ENCODE measurements around the gene RASL10B. TPM values are rescaled to one million over a fixed set of nuclear protein-coding genes. Genes with fewer than 3 reads are reported as not detected.

The RASL10B gene
- total RNA-seq, 4 donors from 2014 or later = 28.2 to 54.8 (median 40.3) TPM

GRCh38 chr17:35742896-35743477 lies 11.5 kb downstream of the RASL10B start:
- TF ChIP-seq, protein P1, sequence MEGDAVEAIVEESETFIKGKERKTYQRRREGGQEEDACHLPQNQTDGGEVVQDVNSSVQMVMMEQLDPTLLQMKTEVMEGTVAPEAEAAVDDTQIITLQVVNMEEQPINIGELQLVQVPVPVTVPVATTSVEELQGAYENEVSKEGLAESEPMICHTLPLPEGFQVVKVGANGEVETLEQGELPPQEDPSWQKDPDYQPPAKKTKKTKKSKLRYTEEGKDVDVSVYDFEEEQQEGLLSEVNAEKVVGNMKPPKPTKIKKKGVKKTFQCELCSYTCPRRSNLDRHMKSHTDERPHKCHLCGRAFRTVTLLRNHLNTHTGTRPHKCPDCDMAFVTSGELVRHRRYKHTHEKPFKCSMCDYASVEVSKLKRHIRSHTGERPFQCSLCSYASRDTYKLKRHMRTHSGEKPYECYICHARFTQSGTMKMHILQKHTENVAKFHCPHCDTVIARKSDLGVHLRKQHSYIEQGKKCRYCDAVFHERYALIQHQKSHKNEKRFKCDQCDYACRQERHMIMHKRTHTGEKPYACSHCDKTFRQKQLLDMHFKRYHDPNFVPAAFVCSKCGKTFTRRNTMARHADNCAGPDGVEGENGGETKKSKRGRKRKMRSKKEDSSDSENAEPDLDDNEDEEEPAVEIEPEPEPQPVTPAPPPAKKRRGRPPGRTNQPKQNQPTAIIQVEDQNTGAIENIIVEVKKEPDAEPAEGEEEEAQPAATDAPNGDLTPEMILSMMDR (IDR thresholded peaks at IDR 0.05; ENCODE audit: low read depth) = no peak

- TF ChIP-seq, protein P1 (IDR thresholded peaks at IDR 0.05; ENCODE audit: low read depth) = no peak
Observed at GRCh38 chr17:35743626-35744328, 12.3 kb downstream of the RASL10B start.

DNA sequence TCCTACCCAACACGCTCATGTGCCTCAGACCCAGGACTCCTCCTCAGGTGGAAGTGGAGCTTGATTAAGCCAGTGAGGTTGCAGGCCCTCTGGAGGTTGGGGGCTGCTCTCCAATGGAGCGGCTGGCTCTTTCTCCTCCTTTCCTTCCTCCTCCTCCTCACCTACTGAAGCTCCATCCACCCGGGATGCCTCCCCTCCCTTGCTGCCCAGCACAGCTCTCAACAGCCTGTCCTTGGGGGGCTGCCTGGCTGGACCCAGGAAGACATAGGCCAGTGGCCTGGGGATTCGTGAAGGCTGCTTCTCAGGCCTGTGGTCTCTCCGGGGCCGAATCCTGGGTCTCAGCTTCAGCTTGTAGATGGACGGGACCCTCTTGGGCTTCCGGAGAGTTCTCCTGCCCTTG lies 13.4 kb downstream of the RASL10B start:
- TF ChIP-seq, protein P1 (IDR thresholded peaks at IDR 0.05; ENCODE audit: low read depth) = no peak

- TF ChIP-seq, protein P1 (IDR thresholded peaks at IDR 0.05; ENCODE audit: low read depth) = no peak
Observed at GRCh38 chr17:35745246-35745645, 13.8 kb downstream of the RASL10B start.

GRCh38 chr17:35745749-35746320 lies 14.4 kb downstream of the RASL10B start:
- TF ChIP-seq, protein P1 (IDR thresholded peaks at IDR 0.05; ENCODE audit: low read depth) = no peak

DNA sequence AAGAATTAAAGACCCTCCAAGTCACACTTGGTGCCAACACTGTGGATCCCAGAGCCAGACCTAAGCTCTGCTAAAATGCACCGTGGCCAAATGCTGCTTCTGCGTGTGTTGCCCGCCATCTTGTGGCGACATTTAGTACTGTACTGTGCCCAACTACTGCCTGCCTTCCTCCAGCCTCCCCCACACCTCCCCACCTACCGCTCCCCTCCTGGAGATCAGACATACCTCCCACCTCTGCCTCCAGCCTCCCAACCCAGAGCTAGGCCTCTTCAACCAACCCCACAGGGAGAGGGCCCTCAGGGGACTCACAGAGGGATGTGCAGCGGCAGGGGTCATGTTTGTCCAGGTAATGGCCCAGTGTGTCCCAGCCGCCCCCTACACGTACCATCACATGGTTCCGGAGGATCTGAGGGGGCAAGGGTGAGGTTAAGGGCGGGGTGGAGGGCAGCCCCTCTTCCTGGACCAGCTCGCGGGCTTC lies 16.1 kb downstream of the RASL10B start:
- TF ChIP-seq, protein P1 (IDR thresholded peaks at IDR 0.05; ENCODE audit: low read depth) = no peak

- TF ChIP-seq, protein P1 (IDR thresholded peaks at IDR 0.05; ENCODE audit: low read depth) = no peak
Observed at GRCh38 chr17:35748341-35748841, 17.0 kb downstream of the RASL10B start.
